Stimulated activated effector memory CD8-positive, alpha-beta T cell treated with anti-CD3 and anti-CD28 coated beads, Interleukin-12 subunit alpha, Interleukin-12 subunit beta, amount 100 ng/mL, for 72 hours (primary cell): Measurements from ENCODE around the gene WASF1.
A peak's percentile ranks its signal among the peaks of the same experiment; 100 is the strongest.

ENCODE experiments used
- ATAC-seq: fragments of 150-1000 bp; cut with Tn5 transposase; 2 replicates; pipeline ENCODE4 v1.10.0; 2021
- DNase-seq, 2 donors: peaks; one replicate each; pipeline ENCODE4 v3.0.0; 2021 to 2022; ENCODE audit warnings: low spot score in 2 of 2
- H3K27ac Mint-ChIP-seq: one replicate; pipeline ENCODE4 v1.8.0; 2022; ENCODE audit warnings: mild to moderate bottlenecking, mixed read lengths
- H3K36me3 Mint-ChIP-seq: one replicate; pipeline ENCODE4 v1.8.0; 2022; ENCODE audit warnings: mild to moderate bottlenecking, mixed read lengths
- H3K4me1 Mint-ChIP-seq: one replicate; pipeline ENCODE4 v1.8.0; 2022; ENCODE audit warnings: mixed read lengths
- H3K4me3 Mint-ChIP-seq: one replicate; pipeline ENCODE4 v1.8.0; 2022; ENCODE audit warnings: mild to moderate bottlenecking, mixed read lengths
- H3K9me3 Mint-ChIP-seq: one replicate; pipeline ENCODE4 v1.8.0; 2022; ENCODE audit warnings: mixed read lengths

Gene WASF1

DNA sequence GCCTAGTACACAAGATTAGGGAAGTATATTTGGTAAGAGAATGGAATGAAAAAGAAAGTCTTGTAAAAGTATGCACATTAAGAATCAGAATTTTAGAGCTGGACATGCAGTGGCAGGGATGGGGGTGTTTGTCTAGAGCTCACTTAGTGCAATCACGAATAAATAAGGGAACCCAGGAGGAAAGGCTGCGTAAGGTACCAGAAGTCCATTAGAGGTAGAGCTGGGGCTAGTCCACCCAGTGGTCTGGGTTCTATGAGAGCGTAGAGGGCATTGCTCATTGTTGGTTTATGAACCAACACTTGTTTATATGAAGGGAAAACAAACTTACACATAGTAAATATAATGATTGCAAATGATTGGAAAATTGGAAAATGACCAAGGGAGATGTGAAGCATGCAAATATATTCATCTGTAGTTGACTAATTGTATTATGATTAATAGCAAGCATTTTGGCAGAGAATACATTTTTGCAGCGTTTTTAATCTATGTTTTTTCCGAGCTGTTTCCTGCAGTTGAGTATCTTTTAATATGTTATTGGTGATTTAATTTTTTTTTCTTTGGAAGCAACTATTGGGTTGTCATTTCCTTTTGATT lies 3.9 kb upstream of the WASF1 start:
- H3K4me1 Mint-ChIP-seq, result peaks cover 13% of the 10 kb centered on the region
- H3K27ac Mint-ChIP-seq, result no peak overlapping the region
- H3K36me3 Mint-ChIP-seq, result peaks cover 11% of the 10 kb centered on the region
- H3K9me3 Mint-ChIP-seq, result no peaks in the 10 kb centered on the region
- no peak overlapping the region for H3K4me3 Mint-ChIP-seq
- DNase-seq (no peak), ATAC-seq (no peak)

GRCh38 chr6:110181131-110182030 lies 1.9 kb upstream of the WASF1 start:
- H3K27ac Mint-ChIP-seq, result no peak overlapping the region
- DNase-seq (peak in 1 of 2 donors; percentile 2), ATAC-seq (no peak)
- peaks cover 11% of the 10 kb centered on the region for H3K36me3 Mint-ChIP-seq
- no peak overlapping the region for H3K4me3 Mint-ChIP-seq
- H3K4me1 Mint-ChIP-seq, result peaks cover 16% of the 10 kb centered on the region
- no peaks in the 10 kb centered on the region for H3K9me3 Mint-ChIP-seq

DNA sequence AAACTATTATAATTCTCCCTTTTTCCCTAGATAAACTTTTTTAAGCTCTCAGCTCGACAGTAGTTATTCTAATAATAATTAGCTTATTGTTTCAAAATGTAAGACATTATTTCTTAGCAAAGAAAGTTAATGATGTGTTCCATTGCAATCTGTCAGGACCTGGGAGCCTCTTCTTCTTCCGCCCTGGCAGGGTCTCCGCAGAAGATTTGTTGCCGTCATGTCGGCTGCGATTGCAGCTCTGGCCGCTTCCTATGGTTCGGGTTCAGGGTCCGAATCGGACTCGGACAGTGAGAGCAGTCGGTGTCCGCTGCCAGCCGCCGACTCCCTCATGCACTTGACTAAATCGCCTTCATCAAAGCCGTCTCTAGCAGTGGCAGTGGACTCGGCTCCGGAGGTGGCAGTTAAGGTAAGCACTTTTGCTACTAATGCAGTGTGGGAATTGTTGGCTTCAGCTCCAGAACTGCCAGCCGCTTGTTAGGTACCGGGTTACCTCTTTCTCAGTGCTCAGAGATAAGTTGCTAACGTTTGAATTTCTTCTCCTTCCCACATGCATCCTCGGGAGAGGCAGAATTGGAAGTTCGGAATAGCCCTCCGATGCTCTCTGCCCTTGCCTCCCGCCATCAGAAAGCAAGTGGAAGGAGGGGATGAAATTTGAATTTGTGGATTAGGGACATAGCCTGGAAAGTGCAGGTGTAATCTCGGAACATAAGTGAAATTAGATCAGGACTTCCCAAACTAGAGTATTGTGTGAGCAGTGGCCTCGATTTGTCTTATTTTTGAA lies 948 bp upstream of the WASF1 start, which contains the start of gene CDC40:
Gene CDC40, plus strand, starts transcription at position 200 of the 781 bp plus-strand sequence. Its CDS starts 18 bp downstream, at position 218.
- H3K9me3 Mint-ChIP-seq, result no peaks in the 10 kb centered on the region
- ATAC-seq (peak; percentile 61), DNase-seq (peak; percentile 36 to 79)
- peaks cover 7% of the 10 kb centered on the region for H3K4me1 Mint-ChIP-seq
- H3K4me3 Mint-ChIP-seq, result no peak within 1 kb of the TSS
- H3K36me3 Mint-ChIP-seq, result peaks cover 11% of the 10 kb centered on the region
- no peak within 1 kb of the TSS for H3K27ac Mint-ChIP-seq

DNA sequence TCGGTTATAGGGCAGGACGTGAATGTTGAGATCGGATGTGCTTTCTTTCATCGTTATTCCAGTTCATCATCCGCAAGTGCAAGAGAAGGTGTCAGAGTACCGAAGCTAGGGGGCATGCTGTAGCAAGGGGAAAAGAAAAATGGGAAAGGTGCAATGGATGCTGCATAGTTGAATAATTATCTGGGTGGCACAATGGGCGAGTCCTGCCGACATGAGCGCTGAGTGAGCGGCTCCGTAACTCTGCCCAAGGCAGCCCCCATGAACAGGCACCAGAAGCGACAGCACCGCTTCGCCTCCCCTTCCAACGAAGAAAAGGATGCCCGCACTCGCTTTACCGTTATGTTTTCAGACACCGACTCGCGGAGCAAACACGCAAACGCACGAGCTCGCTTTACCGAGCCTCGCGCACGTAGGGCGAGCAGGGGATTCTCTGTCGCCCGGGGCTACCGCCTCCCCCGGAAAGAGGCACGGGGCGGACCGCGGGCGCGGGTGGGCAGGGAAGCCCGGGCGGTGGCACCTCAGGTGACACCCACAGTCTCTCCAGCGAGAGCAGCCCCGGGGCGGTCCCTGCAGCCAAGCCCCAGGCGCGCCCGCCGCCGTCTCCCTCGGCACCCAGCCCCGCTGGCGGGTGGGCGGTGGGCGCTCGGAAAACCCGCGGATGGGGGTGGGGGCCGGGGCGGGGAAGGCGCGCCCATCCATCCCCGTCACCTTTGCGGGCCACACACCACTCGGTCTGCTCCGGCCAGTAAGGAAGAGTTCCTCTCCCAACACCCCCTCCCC lies 654 bp downstream of the WASF1 start:
- H3K27ac Mint-ChIP-seq, result no peak overlapping the region
- no peaks in the 10 kb centered on the region for H3K9me3 Mint-ChIP-seq
- peak; percentile 44 to 81 for DNase-seq
- H3K36me3 Mint-ChIP-seq, result peaks cover 11% of the 10 kb centered on the region
- peaks cover 7% of the 10 kb centered on the region for H3K4me1 Mint-ChIP-seq
- H3K4me3 Mint-ChIP-seq, result no peak overlapping the region
- peak; percentile 68 for ATAC-seq

GRCh38 chr6:110173506-110174132 lies 5.9 kb downstream of the WASF1 start:
- DNase-seq, result no peak
- no peaks in the 10 kb centered on the region for H3K9me3 Mint-ChIP-seq
- no peak overlapping the region for H3K4me3 Mint-ChIP-seq
- H3K27ac Mint-ChIP-seq, result no peak overlapping the region
- H3K36me3 Mint-ChIP-seq, result no peaks in the 10 kb centered on the region
- ATAC-seq, result no peak
- H3K4me1 Mint-ChIP-seq, result peaks cover 5% of the 10 kb centered on the region

DNA sequence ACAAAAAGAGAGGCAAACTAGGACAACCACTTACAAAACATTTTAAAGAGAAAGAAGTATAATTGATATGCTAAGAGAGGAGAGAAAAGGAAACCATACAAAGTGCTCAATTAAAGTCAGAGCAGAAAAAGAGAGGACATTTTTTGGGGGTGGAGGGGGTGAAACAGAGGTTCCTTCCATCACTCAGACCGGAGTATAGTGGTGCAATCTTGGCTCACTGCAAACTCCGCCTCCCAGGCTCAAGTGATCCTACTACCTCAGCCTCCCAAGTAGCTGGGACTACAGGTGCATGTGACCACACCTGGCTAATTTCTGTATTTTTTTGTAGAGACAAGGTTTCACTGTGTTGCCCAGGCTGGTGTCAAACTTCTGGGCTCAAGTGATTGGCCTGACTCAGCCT lies 9.4 kb downstream of the WASF1 start:
- Mint-ChIP-seq H3K36me3 (no peaks in the 10 kb centered on the region), H3K27ac (no peak overlapping the region), H3K9me3 (no peaks in the 10 kb centered on the region), H3K4me3 (no peak overlapping the region), H3K4me1 (no peaks in the 10 kb centered on the region)
- no peak for ATAC-seq
- DNase-seq, result no peak

GRCh38 chr6:110158479-110158878 lies 21.0 kb downstream of the WASF1 start:
- no peaks in the 10 kb centered on the region for H3K4me1 Mint-ChIP-seq
- H3K36me3 Mint-ChIP-seq, result no peaks in the 10 kb centered on the region
- no peak for DNase-seq
- H3K9me3 Mint-ChIP-seq, result peaks cover 2% of the 10 kb centered on the region
- ATAC-seq, result no peak
- no peak overlapping the region for H3K27ac Mint-ChIP-seq
- H3K4me3 Mint-ChIP-seq, result no peak overlapping the region

- H3K4me3 Mint-ChIP-seq, result no peak overlapping the region
- no peaks in the 10 kb centered on the region for H3K4me1 Mint-ChIP-seq
- no peak overlapping the region for H3K27ac Mint-ChIP-seq
- no peaks in the 10 kb centered on the region for H3K36me3 Mint-ChIP-seq
- H3K9me3 Mint-ChIP-seq, result no peaks in the 10 kb centered on the region
- ATAC-seq (no peak), DNase-seq (no peak)
These were observed 31.6 kb downstream of the WASF1 start for GRCh38 chr6:110147870-110148269.

DNA sequence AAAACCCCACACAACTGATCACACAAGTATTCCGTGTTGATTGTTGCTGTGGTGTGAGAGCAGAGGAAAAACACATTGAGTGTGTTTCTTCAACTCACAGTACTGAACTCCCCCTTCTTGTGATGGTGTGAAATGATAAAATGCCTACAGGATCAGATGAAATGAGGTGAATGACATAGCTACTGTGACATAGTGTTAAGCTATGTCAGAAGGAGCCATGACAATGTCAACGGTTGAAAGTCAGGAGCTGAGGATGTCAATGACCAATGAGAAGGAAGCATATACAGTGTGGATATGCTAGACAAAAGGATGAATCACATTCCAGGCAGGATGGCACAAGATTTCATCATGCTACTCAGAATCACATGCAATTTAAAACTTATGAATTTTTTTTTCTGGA lies 38.8 kb downstream of the WASF1 start:
- Mint-ChIP-seq H3K36me3 (no peaks in the 10 kb centered on the region), H3K4me3 (no peak overlapping the region), H3K4me1 (no peaks in the 10 kb centered on the region), H3K27ac (no peak overlapping the region), H3K9me3 (no peaks in the 10 kb centered on the region)
- DNase-seq (no peak), ATAC-seq (no peak)

DNA sequence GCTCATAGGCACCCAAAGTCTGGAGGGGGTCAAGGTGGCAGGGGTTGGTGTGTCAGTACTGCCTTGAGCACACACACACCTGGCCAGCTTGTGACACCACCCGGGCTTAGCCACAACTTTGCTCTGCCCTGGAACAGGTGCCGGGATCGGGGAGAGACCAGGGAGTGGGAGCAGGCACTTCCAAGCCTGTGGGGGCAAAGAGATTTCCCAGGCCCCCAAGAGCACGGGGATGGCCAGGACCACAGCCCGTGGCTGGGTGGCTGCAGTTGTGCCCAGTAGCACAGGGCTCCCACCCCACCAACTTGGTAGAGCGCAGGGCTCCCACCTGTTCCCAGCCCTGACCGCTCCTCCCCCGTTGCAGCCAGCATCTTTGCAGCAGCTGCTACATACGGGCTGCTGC lies 40.4 kb downstream of the WASF1 start:
- no peak for ATAC-seq
- Mint-ChIP-seq H3K27ac (no peak overlapping the region), H3K9me3 (no peaks in the 10 kb centered on the region), H3K4me1 (no peaks in the 10 kb centered on the region), H3K4me3 (no peak overlapping the region), H3K36me3 (no peaks in the 10 kb centered on the region)
- no peak for DNase-seq

GRCh38 chr6:110137924-110138887 lies 41.3 kb downstream of the WASF1 start:
- Mint-ChIP-seq H3K36me3 (no peaks in the 10 kb centered on the region), H3K9me3 (no peaks in the 10 kb centered on the region), H3K4me1 (no peaks in the 10 kb centered on the region), H3K27ac (no peak overlapping the region), H3K4me3 (no peak overlapping the region)
- no peak for DNase-seq
- ATAC-seq, result no peak

GRCh38 chr6:110130362-110130761 lies 49.1 kb downstream of the WASF1 start:
- H3K36me3 Mint-ChIP-seq, result no peaks in the 10 kb centered on the region
- ATAC-seq (no peak), DNase-seq (no peak)
- H3K27ac Mint-ChIP-seq, result no peak overlapping the region
- no peaks in the 10 kb centered on the region for H3K4me1 Mint-ChIP-seq
- H3K4me3 Mint-ChIP-seq, result no peak overlapping the region
- H3K9me3 Mint-ChIP-seq, result no peaks in the 10 kb centered on the region

DNA sequence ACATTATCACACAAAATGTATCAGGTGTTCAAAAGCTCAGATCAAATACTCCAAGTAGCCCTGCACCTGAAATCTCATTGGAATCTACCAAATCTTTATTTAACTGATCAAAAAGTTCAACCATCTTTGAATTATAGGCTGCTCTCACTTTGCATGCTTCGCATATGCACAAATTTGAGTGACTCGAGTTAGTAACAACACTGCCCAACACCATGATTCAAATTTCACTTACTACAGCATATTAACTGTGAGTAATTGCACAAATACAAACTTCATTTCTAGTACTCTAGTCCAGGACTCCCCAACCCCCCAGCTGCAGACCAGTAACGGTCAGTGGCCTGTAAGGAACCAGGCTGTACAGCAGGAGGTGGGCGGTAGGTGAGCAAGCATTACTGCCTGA lies 51.1 kb downstream of the WASF1 start:
- DNase-seq (no peak), ATAC-seq (no peak)
- Mint-ChIP-seq H3K36me3 (no peaks in the 10 kb centered on the region), H3K9me3 (no peaks in the 10 kb centered on the region), H3K4me3 (no peak overlapping the region), H3K4me1 (no peaks in the 10 kb centered on the region), H3K27ac (no peak overlapping the region)

DNA sequence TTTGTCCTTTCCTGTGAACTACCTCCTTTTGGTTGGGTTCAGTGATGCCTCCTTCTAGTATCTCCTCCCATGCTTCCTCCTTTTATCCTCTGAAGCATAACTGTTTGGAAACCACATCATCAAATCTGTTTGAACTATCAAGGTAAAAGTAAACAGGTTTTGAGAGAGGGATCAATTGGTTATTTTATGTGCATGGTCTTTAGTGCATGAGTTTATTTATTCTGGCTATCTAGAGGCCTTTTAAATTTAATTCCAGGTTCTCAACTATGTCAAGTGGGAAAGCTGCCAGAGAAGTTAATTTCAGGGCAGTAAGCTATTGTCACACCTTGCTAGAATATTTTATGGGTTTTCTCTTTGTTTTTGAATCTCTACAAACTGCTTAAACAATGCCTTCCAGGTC lies 54.1 kb downstream of the WASF1 start:
- H3K4me3 Mint-ChIP-seq, result no peak overlapping the region
- ATAC-seq (no peak), DNase-seq (no peak)
- no peaks in the 10 kb centered on the region for H3K36me3 Mint-ChIP-seq
- H3K4me1 Mint-ChIP-seq, result no peaks in the 10 kb centered on the region
- H3K9me3 Mint-ChIP-seq, result no peaks in the 10 kb centered on the region
- no peak overlapping the region for H3K27ac Mint-ChIP-seq
